HG03280 (cell line): Measurements from ENCODE around the gene DHODH.

Experiments
- ATAC-seq: cut with Tn5 transposase; IDR thresholded peaks from one replicate; pipeline ENCODE4 v1.9.1; 2021; ENCODE audit warnings: mild to moderate bottlenecking, moderate library complexity; ENCODE audit not compliant: unreplicated experiment

Gene DHODH

DNA sequence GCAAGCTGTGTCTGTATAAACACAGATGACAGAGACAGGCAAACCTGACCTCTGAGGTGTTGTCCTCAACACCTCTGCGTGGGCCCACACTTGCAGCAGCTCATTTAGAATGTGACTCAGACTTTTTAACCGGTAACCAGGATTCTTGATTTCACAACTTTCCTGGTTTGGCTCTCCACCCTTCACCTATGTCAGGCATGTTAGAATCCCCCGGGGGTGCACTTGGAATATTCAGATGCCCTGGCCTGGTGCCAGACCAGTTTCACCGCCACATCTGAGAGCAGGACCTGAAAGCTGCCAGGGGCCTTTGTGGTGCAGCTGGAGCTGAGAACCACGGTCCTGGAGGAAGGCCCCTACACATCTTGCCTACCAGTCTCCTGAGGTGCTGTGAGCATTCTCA lies 4.8 kb downstream of the DHODH start:
- no peak for ATAC-seq

DNA sequence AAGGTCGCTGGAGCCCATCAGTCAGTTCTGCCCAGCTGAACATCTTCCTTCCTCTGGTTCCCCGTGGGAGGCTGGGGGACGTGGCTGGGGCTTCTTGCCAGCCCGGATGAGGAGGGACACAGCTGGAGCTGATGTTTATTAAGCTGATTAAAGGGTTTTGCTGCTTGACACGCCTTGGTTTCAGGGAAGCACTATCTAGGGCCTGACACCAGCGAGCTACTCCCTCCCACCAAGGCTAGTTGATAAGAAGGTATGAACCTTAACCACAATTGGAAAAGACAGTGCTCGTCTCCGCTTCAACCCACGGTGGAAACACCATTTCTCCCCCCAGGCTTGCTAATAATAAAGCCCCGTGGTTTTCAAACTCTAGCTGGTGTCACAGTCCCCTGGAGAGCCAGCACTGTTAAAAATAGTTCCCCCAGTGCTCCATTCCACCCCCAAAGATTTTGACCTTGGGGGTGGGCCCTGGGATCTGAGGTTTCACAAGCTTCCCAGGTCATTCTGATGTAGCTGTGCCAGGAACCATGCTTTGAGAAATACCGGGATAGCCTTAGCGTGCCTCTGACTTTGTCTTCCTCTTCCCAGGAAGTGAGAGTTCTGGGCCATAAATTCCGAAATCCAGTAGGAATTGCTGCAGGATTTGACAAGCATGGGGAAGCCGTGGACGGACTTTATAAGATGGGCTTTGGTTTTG lies 5.5 kb downstream of the DHODH start:
- ATAC-seq: no peak

DNA sequence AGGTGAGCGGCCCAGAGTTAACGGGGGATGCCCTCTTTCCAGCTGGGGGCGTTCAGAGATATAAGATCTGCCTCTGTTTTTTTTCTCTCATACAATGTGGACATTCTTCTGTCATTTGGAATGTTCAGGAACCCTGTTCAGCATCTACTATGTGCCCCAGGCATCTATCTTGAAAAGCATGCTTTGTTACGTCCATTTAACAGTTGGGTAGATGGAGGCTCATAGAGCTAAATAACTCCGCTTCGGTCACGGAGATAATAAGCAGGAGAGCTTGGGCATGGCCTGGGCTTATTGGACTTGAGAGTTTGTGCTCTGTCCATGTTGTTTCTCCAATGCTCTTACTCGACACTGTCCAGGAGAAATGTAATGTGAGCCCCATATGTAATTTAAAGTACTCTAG lies 6.1 kb downstream of the DHODH start:
- no peak for ATAC-seq

DNA sequence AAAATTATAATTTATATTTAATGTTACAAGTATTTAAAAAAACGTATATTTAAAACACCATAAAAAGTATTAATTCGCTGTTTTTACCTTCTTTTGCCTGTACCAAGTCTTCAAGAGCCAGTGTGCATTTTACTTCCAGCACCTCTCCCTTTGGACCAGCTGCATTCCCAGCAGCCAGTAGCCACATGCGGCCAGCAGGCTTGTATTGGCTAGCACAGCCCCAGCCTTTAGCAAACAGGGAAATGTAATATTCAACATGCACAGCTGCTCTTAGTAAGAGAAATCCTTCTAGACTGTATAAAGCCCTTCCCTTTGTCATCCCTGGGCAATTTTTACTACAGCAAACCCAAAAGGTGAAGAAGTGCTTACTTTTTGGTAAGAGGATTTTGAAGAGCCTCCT lies 6.6 kb downstream of the DHODH start:
- ATAC-seq: no peak

DNA sequence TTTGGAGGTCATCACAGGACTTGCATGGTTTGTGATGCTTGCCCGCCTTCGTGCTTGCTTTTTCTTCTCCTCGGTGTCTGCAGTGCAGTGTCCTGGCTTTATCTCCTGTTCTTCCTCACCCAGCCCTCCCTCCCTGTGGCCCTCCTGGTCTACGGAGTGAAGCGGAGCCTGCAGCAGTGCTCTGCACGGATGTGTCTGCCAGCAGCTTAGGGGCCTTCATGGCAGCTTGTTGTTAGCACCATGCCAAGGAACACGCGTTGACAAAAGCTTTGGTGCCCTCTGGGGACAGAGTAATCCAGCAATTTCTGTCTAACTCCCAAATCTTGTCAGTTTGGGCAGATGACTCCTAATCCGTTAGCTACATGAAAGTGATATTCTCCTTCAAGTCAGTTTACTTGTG lies 9.9 kb downstream of the DHODH start:
- ATAC-seq: no peak

DNA sequence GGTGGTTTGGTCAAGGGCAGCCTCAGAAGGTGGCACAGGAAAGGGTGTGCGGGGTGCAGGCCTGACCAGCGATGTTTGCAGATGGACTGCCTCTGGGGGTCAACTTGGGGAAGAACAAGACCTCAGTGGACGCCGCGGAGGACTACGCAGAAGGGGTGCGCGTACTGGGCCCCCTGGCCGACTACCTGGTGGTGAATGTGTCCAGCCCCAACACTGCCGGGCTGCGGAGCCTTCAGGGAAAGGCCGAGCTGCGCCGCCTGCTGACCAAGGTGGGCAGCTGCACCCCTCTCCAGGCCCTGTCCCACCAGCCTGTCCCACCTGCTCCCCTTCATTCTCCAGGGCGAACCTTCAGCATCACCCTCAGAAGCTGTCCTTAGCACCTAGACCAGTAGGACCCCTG lies 12.5 kb downstream of the DHODH start:
- no peak for ATAC-seq

DNA sequence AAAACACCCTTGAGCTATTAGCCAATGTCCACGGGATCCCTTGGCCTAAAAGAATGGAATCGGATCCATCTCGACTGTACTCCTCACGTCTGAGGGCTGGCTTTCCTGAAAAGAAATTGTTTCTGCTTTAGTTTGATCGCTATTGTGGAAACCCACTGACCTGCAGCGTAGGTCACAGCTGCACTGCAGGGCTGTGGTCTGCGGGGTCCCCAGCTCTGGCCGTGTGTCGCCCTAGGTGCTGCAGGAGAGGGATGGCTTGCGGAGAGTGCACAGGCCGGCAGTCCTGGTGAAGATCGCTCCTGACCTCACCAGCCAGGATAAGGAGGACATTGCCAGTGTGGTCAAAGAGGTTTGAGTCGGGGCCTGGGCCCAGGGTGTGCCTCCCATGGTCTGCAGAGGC lies 13.6 kb downstream of the DHODH start:
- ATAC-seq: no peak

DNA sequence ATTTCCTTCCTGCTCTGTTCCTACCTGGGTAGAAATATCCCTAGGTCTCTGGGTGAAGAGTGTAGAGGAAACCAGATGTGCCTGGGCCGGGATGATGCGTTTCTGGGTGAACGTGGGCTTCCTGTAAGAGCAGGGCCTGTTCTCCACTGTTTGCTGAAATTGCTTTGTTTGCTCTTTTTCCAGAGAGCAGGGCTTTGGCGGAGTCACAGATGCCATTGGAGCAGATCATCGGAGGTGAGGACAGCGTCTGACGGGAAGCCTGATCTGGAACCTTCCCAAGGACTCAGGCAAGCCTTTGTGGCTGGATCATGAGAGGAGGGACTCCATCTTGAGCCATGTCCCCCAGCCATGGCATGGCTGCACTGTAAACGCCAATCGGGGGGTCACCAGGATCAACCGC lies 15.4 kb downstream of the DHODH start:
- ATAC-seq: no peak

DNA sequence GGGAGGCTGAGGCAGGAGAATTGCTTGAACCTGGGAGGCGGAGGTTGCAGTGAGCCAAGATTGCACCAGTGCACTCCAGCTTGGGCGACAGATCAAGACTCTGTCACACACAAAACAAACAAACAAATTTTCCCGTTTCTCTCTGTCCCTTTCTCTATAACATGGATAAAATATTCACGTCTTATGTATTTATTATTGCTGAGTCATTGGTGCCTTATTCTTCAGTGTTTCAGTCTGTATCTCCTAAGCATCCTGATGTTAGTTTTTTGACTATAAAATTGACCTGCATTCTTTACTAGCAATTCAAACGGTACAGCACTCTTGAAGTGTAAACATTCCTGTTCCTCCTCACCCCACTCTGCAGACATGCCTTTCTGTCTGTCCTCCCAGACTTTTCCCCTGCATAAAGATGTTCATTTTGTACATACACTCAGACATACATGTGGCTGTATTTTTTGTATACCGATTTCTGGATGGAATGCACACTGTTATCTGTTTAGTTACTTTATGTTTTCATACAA lies 16.4 kb downstream of the DHODH start:
- no peak for ATAC-seq

DNA sequence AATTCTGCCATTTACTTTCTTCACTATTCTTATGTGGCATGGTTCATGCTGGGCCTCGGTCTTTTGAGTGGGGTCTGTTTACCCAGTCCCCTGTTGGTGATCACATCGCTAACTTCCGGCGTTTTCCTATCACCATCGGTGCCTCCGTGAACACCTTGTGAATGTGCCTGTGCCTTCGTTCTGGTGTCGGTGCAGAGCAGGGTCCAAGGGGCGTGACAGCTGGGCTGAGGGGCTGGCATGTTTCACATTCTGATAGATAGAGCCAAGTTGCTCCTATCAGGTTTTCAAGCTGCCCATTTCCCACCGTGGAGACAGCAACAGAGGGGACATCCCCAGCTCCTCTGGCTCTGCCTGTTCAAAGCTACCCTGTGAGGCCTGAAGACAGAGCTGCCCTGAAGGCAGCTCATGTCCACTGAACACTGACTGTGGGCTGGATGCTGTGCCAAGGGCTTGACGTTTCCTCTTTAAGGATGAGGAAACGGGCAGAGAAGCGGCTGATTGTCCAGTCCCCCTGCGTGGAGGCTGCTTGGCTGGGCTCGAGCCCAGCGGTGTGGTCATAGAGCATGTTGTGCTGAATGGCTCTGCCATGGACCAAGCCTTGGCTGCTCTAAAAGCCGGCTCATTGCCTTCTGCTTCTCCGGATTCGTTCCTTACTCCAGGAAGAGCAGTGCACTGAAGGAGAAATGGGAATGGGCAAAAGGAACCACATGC lies 17.0 kb downstream of the DHODH start:
- ATAC-seq: no peak

DNA sequence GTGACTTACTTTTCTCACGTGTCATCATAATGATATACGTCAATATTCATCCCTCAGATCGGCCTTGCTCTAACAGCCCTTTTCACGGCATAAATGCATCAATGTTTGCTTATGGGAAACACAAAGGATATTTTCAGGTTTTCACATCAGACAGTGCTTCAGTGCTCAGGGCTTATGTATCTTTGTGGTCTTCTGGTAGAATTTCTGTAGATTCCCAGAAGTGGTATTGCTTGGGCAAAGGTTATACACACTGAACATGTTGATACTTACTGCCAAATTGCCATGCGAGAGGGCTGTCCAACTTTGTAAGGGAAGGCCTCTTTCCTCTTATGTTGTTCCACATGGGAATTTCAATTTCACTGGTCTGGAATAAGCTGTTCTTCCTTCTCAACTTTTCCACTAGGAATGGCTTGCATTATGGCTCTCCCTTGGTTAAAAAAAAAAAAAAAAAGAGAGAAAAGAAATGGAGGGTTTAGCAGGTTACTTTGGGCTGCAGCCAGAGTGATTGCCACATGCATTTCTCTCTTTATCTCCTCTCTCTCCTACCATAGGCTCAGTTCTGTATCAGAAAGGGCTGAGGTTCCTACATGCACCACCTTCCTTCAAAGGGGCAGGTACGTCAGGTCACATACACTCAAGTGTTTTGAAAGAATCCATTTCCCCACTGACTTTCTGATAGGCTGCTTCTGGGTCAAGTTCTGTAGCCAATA lies 19.3 kb downstream of the DHODH start:
- no peak for ATAC-seq

DNA sequence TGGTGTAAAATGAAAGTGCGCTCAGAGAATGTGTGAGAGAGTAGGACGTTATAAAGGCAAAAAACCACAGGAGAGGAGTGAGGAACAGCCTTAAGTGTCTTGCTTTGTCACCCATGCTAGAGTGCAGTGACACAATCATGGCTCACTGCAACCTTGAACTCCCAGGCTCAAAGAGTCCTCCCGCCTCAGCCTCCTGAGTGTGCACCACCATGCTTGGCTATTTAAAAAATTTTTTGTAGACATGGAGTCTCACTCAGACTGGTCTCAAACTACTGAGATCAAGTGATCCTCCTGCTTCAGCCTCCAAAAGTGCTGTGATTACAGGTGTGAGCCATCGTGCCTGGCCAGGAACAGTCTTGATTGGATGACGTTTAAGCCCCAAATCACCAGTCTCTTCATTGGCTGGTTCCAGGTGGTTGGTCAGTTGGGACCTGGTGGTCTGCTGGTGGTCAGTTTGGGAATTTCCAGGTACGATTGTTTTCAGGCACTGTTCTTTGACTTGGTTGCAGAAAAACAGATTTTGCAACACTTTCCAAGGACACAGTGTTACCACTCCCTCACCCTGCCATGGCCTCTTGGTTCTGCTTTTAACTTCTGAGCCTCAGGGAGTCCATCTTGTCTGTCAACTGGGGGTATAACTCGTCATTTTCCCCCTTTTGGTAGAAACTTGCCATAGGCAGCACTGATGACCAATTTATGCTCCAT lies 21.2 kb downstream of the DHODH start:
- no peak for ATAC-seq

DNA sequence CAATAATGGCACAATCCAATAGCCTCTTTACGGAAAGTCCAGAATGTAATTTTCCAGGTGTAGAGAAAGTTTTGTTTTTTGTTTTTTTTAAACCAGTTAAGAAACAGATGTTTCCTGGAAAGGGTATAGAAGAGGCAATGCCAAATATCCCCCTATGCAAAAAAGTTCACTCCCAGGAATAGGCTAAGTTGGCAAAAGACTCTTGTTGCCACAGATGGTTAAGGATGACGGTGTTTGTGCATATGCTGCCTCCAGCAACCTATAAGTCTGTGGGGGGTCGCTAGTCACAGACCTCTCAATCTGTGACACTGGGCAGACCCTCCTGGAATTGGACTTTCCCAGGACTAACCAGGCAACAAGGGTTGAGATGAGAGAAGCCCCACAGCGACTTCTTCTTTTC lies 24.9 kb downstream of the DHODH start:
- ATAC-seq: no peak

DNA sequence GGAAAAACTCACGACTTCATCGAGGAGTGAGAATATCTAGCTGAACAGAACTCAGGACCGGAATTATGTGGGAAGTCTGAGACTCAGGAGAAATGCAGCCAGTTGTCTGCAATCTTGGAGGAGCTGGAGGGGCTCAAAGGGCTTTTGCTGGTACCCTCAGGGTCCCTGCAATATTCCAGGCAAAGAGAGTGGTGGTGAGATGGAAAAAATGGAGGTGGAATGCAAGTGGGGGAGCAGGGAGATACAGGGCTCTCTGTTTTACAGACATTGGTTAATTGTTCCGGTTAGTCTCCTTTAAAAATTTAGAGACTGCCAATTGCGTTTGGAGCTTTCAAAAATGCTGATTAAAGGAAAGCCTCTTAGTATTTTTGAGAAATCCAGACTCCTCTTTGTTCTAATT lies 27.6 kb downstream of the DHODH start:
- no peak for ATAC-seq

DNA sequence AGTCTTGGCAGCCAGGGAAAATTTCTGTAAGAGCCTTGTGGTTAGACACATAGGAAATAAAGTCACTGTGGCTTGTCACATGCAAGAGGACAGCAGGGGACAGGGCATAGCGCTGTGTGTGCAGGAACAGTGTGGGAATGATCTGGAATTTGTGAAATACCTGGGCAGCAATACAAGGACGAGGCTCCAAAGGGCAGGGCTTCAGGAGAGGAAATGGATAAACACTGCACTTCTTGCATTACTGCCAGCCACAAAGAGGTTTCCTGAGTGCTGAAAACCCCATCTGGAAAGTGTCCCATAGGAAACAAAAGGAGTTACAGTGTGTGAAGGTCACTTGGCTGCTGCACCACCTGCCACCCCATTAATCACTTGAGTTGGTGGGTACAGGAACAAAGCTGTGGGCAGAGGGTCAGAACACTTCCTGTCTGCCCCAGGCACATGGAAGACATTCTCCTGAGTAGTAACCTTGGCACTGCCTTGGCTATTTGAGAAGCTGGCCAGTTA lies 33.7 kb downstream of the DHODH start:
- no peak for ATAC-seq

DNA sequence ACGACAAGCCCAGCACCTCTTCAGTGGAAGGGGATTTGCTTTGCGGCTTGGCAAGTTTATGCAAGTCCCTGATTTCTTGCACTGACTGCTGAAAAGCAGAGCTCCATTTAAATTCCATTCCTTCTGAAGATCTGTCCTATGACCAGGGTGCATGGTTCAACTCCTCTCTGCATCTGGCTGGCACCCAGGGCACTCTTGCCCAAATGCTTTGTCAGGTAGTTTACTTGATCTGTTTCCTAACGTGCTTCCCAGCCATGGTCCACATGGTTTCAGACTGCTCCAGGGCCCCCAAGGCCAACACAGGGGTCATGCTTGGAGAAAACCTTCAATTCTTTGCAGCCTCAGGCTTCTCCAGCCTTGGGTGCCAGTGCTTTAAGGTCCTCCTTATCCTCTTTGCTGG lies 34.5 kb downstream of the DHODH start:
- no peak for ATAC-seq

DNA sequence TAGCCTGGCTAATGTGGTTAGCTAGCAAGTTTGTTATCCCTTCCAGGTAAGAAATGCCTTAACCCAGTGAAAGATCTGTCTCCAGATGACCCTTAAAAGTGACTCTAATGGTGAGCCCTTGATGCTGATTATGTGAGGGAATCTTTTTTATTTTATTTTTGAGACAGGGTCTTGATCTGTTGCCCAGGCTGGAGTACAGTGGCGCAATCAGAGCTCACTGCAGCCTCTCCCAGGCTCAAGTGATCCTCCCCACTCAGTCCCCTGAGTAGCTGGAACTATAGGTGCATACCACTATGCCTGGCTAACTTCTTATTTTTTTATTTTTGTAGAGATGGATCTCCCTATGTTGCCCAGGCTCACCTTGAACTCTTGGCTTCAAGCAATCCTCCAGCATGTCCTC lies 35.0 kb downstream of the DHODH start:
- ATAC-seq: no peak

DNA sequence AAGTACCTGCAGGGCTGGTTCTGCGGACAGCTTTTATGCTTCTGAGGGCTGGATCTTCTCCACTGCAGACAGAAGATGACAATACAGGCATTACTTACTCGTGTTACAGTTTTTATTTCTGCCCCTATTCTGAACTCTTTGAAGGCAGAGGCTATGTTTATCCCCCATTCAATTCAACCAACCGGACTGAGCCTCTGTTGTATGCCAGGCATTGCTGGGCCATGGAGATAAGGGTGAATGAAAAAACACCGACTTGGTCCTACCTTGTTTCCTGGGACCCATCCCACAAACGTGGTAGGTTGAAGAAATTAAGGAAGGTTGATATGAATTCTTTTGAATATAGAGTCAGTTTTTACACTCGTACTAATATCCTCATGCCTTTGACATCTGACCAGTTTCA lies 35.8 kb downstream of the DHODH start:
- ATAC-seq: no peak

DNA sequence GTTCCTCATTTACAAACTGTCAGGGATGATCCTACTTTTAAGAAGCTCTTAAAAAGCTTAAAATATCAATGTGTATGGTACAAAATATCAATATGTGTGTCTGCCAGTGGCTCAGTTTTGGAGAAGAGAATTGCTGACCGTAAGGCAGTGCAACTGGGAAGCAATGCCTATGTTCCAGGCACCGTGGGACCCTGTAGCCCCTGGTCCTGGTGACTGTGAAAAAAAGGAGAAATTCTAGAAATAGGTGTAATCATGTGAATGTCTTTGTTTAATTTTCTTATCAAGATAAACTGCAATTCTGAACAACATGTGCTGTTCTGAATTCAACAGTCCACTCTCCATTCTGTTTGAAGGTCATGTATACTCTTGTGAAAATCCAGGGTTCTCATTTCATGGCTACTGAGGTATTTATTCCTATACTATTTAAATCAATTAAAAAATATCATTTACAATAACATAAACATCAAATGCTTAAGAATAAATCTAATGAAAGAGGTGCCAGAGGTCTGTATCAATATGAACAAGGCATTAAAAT lies 36.3 kb downstream of the DHODH start:
- ATAC-seq: no peak

DNA sequence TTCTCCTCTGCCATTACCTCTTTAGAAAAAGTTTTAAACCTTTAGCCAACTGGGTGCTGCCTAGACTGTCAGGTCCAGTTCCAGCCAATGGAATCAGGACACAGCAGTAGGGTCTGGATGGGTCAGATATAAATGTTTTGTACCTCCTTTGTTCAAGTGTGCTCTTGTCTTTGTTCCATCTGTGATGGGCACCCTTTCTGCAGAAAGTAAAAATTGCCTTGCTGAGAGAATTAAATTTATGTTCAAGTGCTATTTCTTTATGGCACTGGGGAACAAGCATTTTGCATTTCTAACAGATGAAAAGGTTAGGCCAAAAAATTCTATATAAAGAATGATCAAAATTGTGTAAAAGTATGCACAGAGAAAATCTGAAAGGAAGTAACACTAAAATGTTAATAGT lies 40.6 kb downstream of the DHODH start:
- ATAC-seq: no peak
